H1 (cell line): ENCODE data around the gene MAN1C1.
A peak's percentile ranks its signal among the peaks of the same experiment; 100 is the strongest.

Experiments used
- CHD2 ChIP-seq: IDR thresholded peaks from 2 replicates; pipeline ENCODE4 v1.6.1; 2012; ENCODE audit warnings: low read length, improper control_type of control experiment
- CTCF ChIP-seq, 3 experiments: IDR thresholded peaks; 1 replicate in 2 of 3; 2 replicates in 1 of 3; pipeline versions ENCODE4 v1.5.1 to v1.6.1; 2011; ENCODE audit warnings: low read length in 3 of 3, mild to moderate bottlenecking in 3 of 3, inconsistent platforms in 2 of 3, low read depth in 1 of 3, moderate library complexity in 1 of 3; ENCODE audit not compliant: insufficient read depth in 1 of 3; ENCODE audit errors: control extremely low read depth in 1 of 3
- KDM5A ChIP-seq: fragments of 200-600 bp; IDR thresholded peaks from 2 replicates; pipeline ENCODE4 v1.7.1; 2012; ENCODE audit warnings: mild to moderate bottlenecking, low read length, inconsistent platforms, mixed read lengths
- PHF8 ChIP-seq: fragments of 200-600 bp; sonication (generic); conservative IDR thresholded peaks from 2 replicates; pipeline ENCODE4 v1.7.1; 2012; ENCODE audit warnings: low read depth, mild to moderate bottlenecking, inconsistent platforms, low read length, moderate library complexity
- POLR2A ChIP-seq, 2 experiments: IDR thresholded peaks; 1 replicate in 1 of 2; 2 replicates in 1 of 2; pipeline ENCODE4 v1.6.1; 2011; ENCODE audit warnings: low read depth in 2 of 2, low read length in 2 of 2, mild to moderate bottlenecking in 2 of 2; ENCODE audit errors: control extremely low read depth in 1 of 2
- POLR2AphosphoS5 ChIP-seq: IDR thresholded peaks from 2 replicates; pipeline ENCODE4 v1.6.1; 2011; ENCODE audit warnings: low read depth, low read length
- ZNF274 ChIP-seq: IDR thresholded peaks from 2 replicates; pipeline ENCODE4 v1.7.0; 2012; ENCODE audit warnings: low read length, borderline replicate concordance; ENCODE audit errors: extremely low read depth

DNA sequence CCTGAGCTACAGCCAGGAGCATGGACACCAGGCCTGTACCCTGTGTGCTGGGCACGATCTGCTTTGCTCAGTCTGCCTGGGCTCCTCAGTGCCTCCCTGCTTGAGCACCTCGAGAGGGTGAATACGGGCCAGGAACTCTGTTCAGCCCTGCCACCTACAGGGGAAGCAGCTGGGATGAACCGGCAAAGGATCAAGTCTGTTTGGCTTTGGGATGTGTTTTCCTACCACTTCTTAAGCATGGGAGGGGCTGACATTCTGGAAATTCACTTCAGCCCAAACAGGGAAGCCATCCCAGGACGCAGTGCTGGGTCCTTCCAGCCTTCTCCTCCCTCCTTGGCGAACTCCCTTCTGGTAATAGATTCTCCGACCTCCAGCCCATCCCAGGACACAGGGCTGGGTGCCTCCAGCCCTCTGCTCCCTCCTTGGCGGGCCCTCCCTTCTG, 127.6 kb downstream of the MAN1C1 start:
- TF ChIP-seq POLR2A (IDR thresholded peaks at IDR 0.05; ENCODE audit: control extremely low read depth in 1 of 2, low read depth in 2 of 2, low read length in 2 of 2) (no peak), CTCF (IDR thresholded peaks at IDR 0.05; ENCODE audit: control extremely low read depth in 1 of 3, insufficient read depth in 1 of 3, low read depth in 1 of 3, low read length in 3 of 3) (peak; percentile 55 to 69 (median 65)), CHD2 (no peak), POLR2AphosphoS5 (no peak), PHF8 (no peak), ZNF274 (no peak), KDM5A (no peak)
